HUES64 (cell line): Measurements from ENCODE around the gene DSP. TPM values are rescaled to one million over a fixed set of nuclear protein-coding genes. Genes with fewer than 3 reads are reported as not detected.
A peak's percentile ranks its signal among the peaks of the same experiment; 100 is the strongest.

Experiments
- H3K27ac ChIP-seq: 2 replicates; pipeline ENCODE4 v1.7.0; 2013; ENCODE audit warnings: low read depth, low read length, inconsistent platforms
- H3K27me3 ChIP-seq: 2 replicates; pipeline ENCODE4 v1.6.1; 2013; ENCODE audit warnings: mild to moderate bottlenecking, low read length; ENCODE audit not compliant: insufficient read depth
- H3K36me3 ChIP-seq: 2 replicates; pipeline ENCODE4 v1.6.1; 2013; ENCODE audit warnings: mild to moderate bottlenecking, low read length; ENCODE audit not compliant: insufficient read depth
- H3K4me1 ChIP-seq: 2 replicates; pipeline ENCODE4 v1.6.1; 2013; ENCODE audit warnings: mild to moderate bottlenecking, low read length, moderate library complexity; ENCODE audit not compliant: insufficient read depth
- H3K4me3 ChIP-seq: 2 replicates; pipeline ENCODE4 v1.5.1; 2013; ENCODE audit warnings: mild to moderate bottlenecking, low read length, moderate library complexity
- H3K9ac ChIP-seq: 2 replicates; pipeline ENCODE4 v1.6.1; 2013; ENCODE audit warnings: mild to moderate bottlenecking, low read depth, low read length
- H3K9me3 ChIP-seq: 2 replicates; pipeline ENCODE4 v1.6.1; 2013; ENCODE audit warnings: low read depth, low read length; ENCODE audit not compliant: insufficient read depth
- WGBS: fragments of 150-250, 120-280 bp; methylation state at CpG from one replicate; pipeline ENCODE4 v1.1.7; 2013; ENCODE audit warnings: missing lambda C conversion rate; 5-methylcytosine and 5-hydroxymethylcytosine counted together
- polyA plus RNA-seq, 2 experiments: library from polyadenylated mRNA; stranded (reverse); fragments of 50-300 nt; gene quantifications; one replicate each; pipeline ENCODE4 v1.2.3, GENCODE V29; 2013

The DSP gene, protein sequence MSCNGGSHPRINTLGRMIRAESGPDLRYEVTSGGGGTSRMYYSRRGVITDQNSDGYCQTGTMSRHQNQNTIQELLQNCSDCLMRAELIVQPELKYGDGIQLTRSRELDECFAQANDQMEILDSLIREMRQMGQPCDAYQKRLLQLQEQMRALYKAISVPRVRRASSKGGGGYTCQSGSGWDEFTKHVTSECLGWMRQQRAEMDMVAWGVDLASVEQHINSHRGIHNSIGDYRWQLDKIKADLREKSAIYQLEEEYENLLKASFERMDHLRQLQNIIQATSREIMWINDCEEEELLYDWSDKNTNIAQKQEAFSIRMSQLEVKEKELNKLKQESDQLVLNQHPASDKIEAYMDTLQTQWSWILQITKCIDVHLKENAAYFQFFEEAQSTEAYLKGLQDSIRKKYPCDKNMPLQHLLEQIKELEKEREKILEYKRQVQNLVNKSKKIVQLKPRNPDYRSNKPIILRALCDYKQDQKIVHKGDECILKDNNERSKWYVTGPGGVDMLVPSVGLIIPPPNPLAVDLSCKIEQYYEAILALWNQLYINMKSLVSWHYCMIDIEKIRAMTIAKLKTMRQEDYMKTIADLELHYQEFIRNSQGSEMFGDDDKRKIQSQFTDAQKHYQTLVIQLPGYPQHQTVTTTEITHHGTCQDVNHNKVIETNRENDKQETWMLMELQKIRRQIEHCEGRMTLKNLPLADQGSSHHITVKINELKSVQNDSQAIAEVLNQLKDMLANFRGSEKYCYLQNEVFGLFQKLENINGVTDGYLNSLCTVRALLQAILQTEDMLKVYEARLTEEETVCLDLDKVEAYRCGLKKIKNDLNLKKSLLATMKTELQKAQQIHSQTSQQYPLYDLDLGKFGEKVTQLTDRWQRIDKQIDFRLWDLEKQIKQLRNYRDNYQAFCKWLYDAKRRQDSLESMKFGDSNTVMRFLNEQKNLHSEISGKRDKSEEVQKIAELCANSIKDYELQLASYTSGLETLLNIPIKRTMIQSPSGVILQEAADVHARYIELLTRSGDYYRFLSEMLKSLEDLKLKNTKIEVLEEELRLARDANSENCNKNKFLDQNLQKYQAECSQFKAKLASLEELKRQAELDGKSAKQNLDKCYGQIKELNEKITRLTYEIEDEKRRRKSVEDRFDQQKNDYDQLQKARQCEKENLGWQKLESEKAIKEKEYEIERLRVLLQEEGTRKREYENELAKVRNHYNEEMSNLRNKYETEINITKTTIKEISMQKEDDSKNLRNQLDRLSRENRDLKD (N-terminal part only)
- 26.1 TPM for polyA plus RNA-seq (2013, experiment 1 of 2)
- polyA plus RNA-seq (2013, experiment 2 of 2): 29.6 TPM

DNA sequence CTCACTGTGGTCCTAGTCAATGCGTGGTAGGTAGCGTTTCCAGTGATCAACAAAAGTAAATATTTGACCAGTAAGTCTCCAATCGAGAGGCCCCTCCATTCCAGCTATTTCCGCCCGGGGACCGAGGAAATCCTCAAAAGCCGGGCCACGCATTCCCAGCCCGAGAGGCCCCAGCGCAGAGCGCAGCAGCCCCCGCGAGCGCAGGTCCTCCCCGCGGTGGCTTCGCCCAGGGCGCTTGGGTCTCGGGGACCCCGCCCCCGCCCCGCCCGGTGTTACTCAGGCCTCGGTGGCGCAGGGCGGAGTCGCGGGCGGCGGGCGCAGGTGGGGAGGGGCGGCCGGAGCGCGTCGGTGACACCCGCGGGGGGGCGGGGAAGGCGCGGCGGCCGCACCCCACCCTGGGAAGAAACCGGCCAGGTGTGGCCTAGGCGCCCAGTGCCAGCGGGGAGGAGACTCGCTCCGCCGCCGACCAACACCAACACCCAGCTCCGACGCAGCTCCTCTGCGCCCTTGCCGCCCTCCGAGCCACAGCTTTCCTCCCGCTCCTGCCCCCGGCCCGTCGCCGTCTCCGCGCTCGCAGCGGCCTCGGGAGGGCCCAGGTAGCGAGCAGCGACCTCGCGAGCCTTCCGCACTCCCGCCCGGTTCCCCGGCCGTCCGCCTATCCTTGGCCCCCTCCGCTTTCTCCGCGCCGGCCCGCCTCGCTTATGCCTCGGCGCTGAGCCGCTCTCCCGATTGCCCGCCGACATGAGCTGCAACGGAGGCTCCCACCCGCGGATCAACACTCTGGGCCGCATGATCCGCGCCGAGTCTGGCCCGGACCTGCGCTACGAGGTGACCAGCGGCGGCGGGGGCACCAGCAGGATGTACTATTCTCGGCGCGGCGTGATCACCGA is at the start of gene DSP:
Gene DSP (plus strand): TSS at position 497 of the 890 bp plus-strand sequence. CDS start 245 bp downstream, at position 742.
- Histone ChIP-seq H3K36me3 (no peaks in the 10 kb centered on the region), H3K27me3 (peaks cover 63% of the 10 kb centered on the region), H3K9ac (peak within 1 kb of the TSS; percentile 88)

DNA sequence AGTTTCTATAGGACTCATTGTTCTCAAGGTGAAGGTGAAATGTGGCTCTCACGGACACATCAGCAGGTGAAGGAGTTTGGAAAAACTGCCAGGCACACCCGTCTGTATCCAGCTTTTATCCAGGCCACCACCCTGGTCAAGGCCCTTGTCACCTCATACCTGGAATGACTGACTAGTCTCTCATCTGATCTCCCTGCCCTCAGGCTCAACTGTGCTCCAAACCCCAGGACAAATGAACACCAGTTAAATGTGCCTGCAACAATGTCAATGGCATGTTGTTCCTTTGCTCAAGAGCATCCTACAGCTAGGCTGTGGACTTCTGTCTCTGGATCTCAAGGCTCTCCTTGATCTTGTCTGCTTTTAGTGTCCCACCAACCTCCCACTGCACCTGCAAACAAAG is 47.6 kb upstream of the DSP start:
- Histone ChIP-seq H3K9me3 (no peaks in the 10 kb centered on the region), H3K27ac (no peak overlapping the region), H3K9ac (no peak overlapping the region), H3K4me3 (no peak overlapping the region), H3K36me3 (no peaks in the 10 kb centered on the region), H3K27me3 (no peaks in the 10 kb centered on the region), H3K4me1 (no peaks in the 10 kb centered on the region)
- 94% methylated on average over 2 of the region's 2 CpGs for WGBS

More for the DNA sequence above, at the start of gene DSP:
- Histone ChIP-seq H3K27ac (peak within 1 kb of the TSS; percentile 74), H3K4me1 (peaks cover 33% of the 10 kb centered on the region), H3K9me3 (no peaks in the 10 kb centered on the region), H3K4me3 (peak within 1 kb of the TSS; percentile 85)
- under 1% methylated on average over 105 of the region's 105 CpGs for WGBS

DNA sequence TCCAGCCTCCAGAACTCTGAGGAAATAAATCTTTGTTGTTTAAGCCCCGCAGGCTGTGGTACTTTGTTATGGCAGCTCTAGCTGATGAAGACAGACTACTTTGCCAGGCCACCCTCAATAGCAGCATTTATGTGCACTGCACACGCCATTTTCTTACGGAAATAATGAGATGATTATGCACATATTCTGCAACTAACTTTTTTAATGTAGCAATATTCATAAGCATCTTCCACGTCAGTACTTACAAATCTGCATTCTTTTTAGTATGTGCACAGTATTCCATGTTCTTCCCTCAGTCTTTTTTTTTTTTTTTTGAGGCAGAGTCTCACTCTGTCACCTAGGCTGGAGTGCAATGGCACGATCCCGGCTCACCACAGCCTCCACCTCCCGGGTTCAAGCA is 46.8 kb upstream of the DSP start:
- no peak overlapping the region for H3K4me3 ChIP-seq
- H3K27me3 ChIP-seq: no peaks in the 10 kb centered on the region
- WGBS: 95% methylated on average over 7 of the region's 7 CpGs
- H3K36me3 ChIP-seq: no peaks in the 10 kb centered on the region
- H3K4me1 ChIP-seq: no peaks in the 10 kb centered on the region
- H3K27ac ChIP-seq: no peak overlapping the region
- no peak overlapping the region for H3K9ac ChIP-seq
- H3K9me3 ChIP-seq: no peaks in the 10 kb centered on the region

DNA sequence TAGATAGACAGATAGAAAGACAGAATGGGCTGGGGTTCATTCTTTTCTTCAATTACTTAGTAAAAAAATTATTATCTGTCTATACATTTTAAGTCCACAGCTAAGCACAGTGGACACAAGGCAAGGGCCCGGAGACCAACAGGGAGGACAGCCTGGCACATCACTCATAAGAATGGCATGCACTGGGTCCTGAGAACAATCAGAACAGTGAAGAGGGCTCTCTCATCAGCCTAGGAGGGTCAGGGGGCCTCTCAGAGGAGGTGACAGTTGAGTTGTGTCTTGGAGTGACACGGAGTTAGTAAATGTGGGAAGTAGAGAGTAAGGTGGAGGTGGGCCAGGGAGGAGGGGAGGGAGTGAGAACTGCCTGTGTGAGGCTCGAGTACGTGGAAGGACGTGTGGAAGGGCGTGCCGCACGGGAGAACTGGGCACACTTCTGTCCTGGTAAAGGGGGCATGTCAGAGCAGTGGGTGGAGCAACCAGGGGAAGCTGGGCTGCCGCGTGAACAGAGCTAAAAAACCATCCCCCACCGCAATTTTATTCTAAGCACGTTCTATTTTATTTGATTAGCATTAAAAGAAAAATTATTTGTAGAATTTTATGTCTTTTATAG is 45.1 kb upstream of the DSP start:
- Histone ChIP-seq H3K9me3 (no peaks in the 10 kb centered on the region), H3K9ac (no peak overlapping the region), H3K36me3 (no peaks in the 10 kb centered on the region), H3K27ac (no peak overlapping the region), H3K27me3 (no peaks in the 10 kb centered on the region), H3K4me3 (no peak overlapping the region), H3K4me1 (no peaks in the 10 kb centered on the region)
- 77% methylated on average over 10 of the region's 12 CpGs for WGBS

DNA sequence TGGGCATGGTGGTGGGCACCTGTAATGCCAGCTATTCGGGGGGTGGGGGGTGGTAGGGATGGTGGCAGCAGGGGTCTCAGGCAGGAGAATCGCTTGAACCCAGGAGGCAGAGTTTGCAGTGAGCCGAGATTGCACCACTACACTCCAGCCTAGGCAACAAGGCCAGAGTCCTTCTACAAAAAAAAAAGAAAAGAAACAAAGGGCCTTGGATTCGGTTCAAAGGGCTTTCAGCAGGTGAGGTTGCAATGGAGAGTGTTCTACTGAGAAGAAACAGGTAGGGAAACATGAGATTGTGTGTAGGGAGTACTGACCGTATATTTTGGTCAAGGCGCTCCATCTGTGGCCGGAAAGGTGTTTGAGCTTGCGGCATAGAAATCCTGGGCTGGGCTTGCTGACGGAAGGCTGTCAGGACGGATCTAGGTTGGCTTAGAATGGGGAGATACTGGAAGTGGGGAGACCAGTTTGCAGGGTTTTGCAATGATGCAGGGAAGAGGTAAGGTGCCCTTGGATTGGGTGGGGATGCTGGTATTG is 40.7 kb upstream of the DSP start:
- no peaks in the 10 kb centered on the region for H3K9me3 ChIP-seq
- H3K4me3 ChIP-seq: no peak overlapping the region
- peaks cover 10% of the 10 kb centered on the region for H3K4me1 ChIP-seq
- H3K9ac ChIP-seq: no peak overlapping the region
- no peak overlapping the region for H3K27ac ChIP-seq
- no peaks in the 10 kb centered on the region for H3K27me3 ChIP-seq
- H3K36me3 ChIP-seq: no peaks in the 10 kb centered on the region
- 94% methylated on average over 10 of the region's 10 CpGs for WGBS

DNA sequence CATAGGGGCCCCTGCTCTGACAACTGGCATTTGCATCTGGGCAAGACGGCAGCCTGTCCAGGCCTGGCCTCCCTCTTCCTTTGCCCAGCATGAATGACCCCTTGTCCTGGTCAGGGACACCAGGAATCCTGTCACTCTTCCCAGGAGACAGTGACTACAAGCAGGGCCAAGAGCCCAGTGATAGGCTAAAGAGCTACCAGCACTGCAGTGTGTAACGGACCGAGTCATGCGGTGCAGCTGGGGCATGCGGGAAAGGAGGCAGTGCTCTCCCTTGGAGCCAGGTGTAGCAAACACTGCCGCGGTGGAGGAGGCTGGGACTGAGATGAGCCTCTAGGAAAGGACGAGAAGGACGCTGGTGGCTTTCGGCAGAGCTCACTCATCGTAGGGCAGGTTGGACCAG is 38.7 kb upstream of the DSP start:
- H3K36me3 ChIP-seq: no peaks in the 10 kb centered on the region
- no peak overlapping the region for H3K9ac ChIP-seq
- H3K4me1 ChIP-seq: peaks cover 18% of the 10 kb centered on the region
- WGBS: 88% methylated on average over 11 of the region's 11 CpGs
- no peaks in the 10 kb centered on the region for H3K9me3 ChIP-seq
- no peaks in the 10 kb centered on the region for H3K27me3 ChIP-seq
- no peak overlapping the region for H3K27ac ChIP-seq
- no peak overlapping the region for H3K4me3 ChIP-seq

DNA sequence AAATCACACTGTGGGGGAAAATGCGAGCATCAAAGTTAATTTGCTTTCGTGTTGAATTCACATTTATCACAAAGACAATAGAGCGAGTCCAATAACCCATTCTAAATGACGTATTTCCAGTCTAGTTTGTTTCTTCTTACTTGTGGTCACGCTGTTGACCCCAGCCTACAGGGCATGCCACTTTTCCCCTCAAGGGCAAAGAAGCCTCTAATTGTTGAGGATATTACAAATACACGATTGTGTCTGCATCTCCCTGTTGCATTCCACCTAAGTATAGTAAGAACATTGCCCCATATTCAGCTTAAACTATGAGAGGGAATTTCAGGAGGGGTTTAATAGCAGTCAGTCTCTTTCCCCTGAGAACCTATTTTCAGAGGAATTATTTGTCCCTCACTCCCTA is 37.4 kb upstream of the DSP start:
- H3K27ac ChIP-seq: no peak overlapping the region
- H3K9me3 ChIP-seq: no peaks in the 10 kb centered on the region
- peaks cover 18% of the 10 kb centered on the region for H3K4me1 ChIP-seq
- H3K4me3 ChIP-seq: no peak overlapping the region
- H3K36me3 ChIP-seq: no peaks in the 10 kb centered on the region
- no peak overlapping the region for H3K9ac ChIP-seq
- no peaks in the 10 kb centered on the region for H3K27me3 ChIP-seq
- WGBS: 89% methylated on average over 6 of the region's 6 CpGs

DNA sequence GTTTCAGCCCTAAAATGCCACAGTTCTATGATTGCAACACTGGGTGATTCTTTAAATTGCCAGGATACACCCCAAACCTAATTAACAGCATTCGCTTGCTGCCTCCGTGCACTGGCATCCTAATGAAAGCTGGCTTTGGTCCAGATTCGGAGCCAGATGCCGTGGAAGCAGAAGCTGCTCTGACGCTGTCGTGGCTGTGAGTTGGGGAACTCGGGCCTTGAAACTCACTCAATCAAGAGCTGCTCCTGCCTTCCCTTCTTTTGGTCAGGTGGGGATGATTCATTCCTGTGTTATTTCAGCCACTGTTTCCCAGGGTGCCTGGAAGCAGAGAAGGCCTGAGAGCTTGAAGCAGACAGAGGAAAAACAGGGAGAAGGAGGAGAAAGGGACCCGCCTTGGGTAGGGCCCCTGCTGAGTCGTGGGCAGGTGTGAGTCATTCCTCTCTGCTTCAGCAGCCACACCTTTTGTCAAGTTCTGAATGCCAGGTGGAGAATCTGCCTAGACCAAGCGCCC is 36.2 kb upstream of the DSP start:
- no peaks in the 10 kb centered on the region for H3K27me3 ChIP-seq
- H3K27ac ChIP-seq: peak overlapping the region; percentile 69
- peaks cover 18% of the 10 kb centered on the region for H3K4me1 ChIP-seq
- no peak overlapping the region for H3K4me3 ChIP-seq
- no peak overlapping the region; the same call in 1 of the 2 replicates for H3K9ac ChIP-seq
- H3K36me3 ChIP-seq: no peaks in the 10 kb centered on the region
- H3K9me3 ChIP-seq: no peaks in the 10 kb centered on the region
- WGBS: 37% methylated on average over 10 of the region's 10 CpGs

DNA sequence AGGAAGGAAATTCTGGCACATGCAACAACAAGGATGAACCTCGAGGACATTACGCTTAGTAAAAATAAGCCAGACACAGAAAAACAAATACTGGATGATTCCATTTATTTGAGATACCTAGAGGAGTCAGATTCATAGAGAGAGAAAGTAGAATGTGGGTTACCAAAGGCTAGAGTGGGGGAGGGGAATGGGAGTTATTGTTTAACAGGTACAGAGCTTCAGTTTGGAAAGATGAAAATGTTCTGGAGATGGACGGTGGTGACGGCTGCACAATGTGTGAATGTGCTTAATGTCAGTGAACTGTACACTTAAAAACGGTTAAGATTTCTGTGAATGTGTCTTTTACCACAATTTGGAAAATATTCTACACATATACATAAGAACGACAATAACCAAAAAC is 33.9 kb upstream of the DSP start:
- Histone ChIP-seq H3K27me3 (no peaks in the 10 kb centered on the region), H3K36me3 (no peaks in the 10 kb centered on the region), H3K27ac (no peak overlapping the region), H3K4me1 (peaks cover 18% of the 10 kb centered on the region), H3K9ac (no peak overlapping the region), H3K9me3 (no peaks in the 10 kb centered on the region), H3K4me3 (no peak overlapping the region)
- 96% methylated on average over 6 of the region's 6 CpGs for WGBS
